Fibroblast of lung (primary cell): ENCODE results near the gene ATP5PF. TPM values are rescaled to one million over a fixed set of nuclear protein-coding genes. Genes with fewer than 3 reads are reported as not detected.
A peak's percentile ranks its signal among the peaks of the same experiment; 100 is the strongest.

Source experiments
- DNase-seq, 2 donors: peaks; one replicate each; pipeline versions ENCODE4 v3.0.0 to v3.0.0-alpha.2; 2010; ENCODE audit warnings: low read depth in 2 of 2
- H2AFZ ChIP-seq: 2 replicates; pipeline ENCODE4 v1.5.1; 2012; ENCODE audit warnings: low read length, control low read depth, inconsistent platforms
- H3K27ac ChIP-seq: 2 replicates; pipeline ENCODE4 v1.5.1; 2011; ENCODE audit warnings: low read length, control low read depth; ENCODE audit not compliant: insufficient read depth
- H3K27me3 ChIP-seq: 2 replicates; pipeline ENCODE4 v1.5.1; 2011; ENCODE audit warnings: mild to moderate bottlenecking, low read length; ENCODE audit not compliant: control insufficient read depth, insufficient read depth
- H3K36me3 ChIP-seq: 2 replicates; pipeline ENCODE4 v1.5.1; 2011; ENCODE audit warnings: low read length; ENCODE audit not compliant: control insufficient read depth, insufficient read depth
- H3K4me1 ChIP-seq: 2 replicates; pipeline ENCODE4 v1.5.1; 2011; ENCODE audit warnings: low read length; ENCODE audit not compliant: control insufficient read depth, insufficient read depth; ENCODE audit errors: extremely low read depth
- H3K4me2 ChIP-seq: 2 replicates; pipeline ENCODE4 v1.5.1; 2011; ENCODE audit warnings: low read length, control low read depth; ENCODE audit not compliant: insufficient read depth; ENCODE audit errors: extremely low read depth
- H3K4me3 ChIP-seq, 4 experiments: fragments of 200-600 bp in 1 of 4; sonication (generic) in 1 of 4; replicated peaks in 1 of 4; 2 replicates each; pipeline ENCODE4 v1.5.1; 2011 to 2016; ENCODE audit warnings: low read length in 4 of 4, low read depth in 3 of 4, mild to moderate bottlenecking in 3 of 4, control low read depth in 2 of 4, inconsistent platforms in 1 of 4, mixed read lengths in 1 of 4; ENCODE audit not compliant: insufficient read depth in 1 of 4; ENCODE audit errors: control extremely low read depth in 1 of 4
- H3K79me2 ChIP-seq: 2 replicates; pipeline ENCODE4 v1.5.1; 2012; ENCODE audit warnings: mild to moderate bottlenecking, low read length, inconsistent platforms; ENCODE audit not compliant: control insufficient read depth, insufficient read depth
- H3K9ac ChIP-seq: 2 replicates; pipeline ENCODE4 v1.5.1; 2011; ENCODE audit warnings: mild to moderate bottlenecking, low read length, control low read depth; ENCODE audit not compliant: insufficient read depth
- H3K9me3 ChIP-seq: 2 replicates; pipeline ENCODE4 v1.5.1; 2012; ENCODE audit warnings: low read depth, low read length; ENCODE audit not compliant: control insufficient read depth, insufficient read depth
- H4K20me1 ChIP-seq: 2 replicates; pipeline ENCODE4 v1.5.1; 2011; ENCODE audit warnings: low read length; ENCODE audit not compliant: control insufficient read depth, insufficient read depth; ENCODE audit errors: extremely low read depth
- CTCF ChIP-seq, 2 donors: IDR thresholded peaks in 1 of 2; conservative IDR thresholded peaks in 1 of 2; 1 replicate in 1 of 2; 2 replicates in 1 of 2; pipeline ENCODE4 v1.5.1; 2011 to 2012; ENCODE audit warnings: low read length in 2 of 2, control low read depth in 1 of 2, inconsistent platforms in 1 of 2, low read depth in 1 of 2, mild to moderate bottlenecking in 1 of 2
- EZH2 ChIP-seq: IDR thresholded peaks from 2 replicates; pipeline ENCODE4 v1.5.1; 2012; ENCODE audit warnings: low read length, control low read depth, mild to moderate bottlenecking; ENCODE audit errors: missing control alignments
- polyA plus RNA-seq, 2 donors: library from polyadenylated mRNA; depleted of rRNA in 1 of 2; stranded (reverse) in 1 of 2; unstranded in 1 of 2; fragments of >200 nt; gene quantifications; 2 replicates each; pipeline ENCODE4 v1.2.1, GENCODE V29; 2011 to 2012; ENCODE audit warnings: missing spikeins in 1 of 2
- total RNA-seq: library from RNA; depleted of rRNA; stranded (reverse); fragments of >200 nt; gene quantifications from 2 replicates; pipeline ENCODE4 v1.2.1, GENCODE V29; 2014

The ATP5PF gene
- total and polyA plus RNA-seq, 2 donors (not counting 1 experiment from before 2014, with no cell fraction given) = 46.6 to 260 TPM

- no peak overlapping the region for H3K27ac ChIP-seq
- H4K20me1 ChIP-seq = no peaks in the 10 kb centered on the region
- H3K4me1 ChIP-seq = no peaks in the 10 kb centered on the region
- no peaks in the 10 kb centered on the region for H3K9me3 ChIP-seq
- H3K36me3 ChIP-seq = no peaks in the 10 kb centered on the region
- no peak overlapping the region for H3K9ac ChIP-seq
- TF ChIP-seq EZH2 (no peak), CTCF (conservative IDR thresholded peaks at IDR 0.05 in 1 of 2, IDR thresholded peaks at IDR 0.05 in 1 of 2; ENCODE audit: low read depth in 1 of 2, low read length in 2 of 2) (no peak)
- H3K4me3 ChIP-seq = no peak overlapping the region
- no peak for DNase-seq
- H3K27me3 ChIP-seq = no peaks in the 10 kb centered on the region
- H2AFZ ChIP-seq = no peak overlapping the region
- no peak overlapping the region for H3K4me2 ChIP-seq
- H3K79me2 ChIP-seq = no peaks in the 10 kb centered on the region
Measured at GRCh38 chr21:25710550-25710949, 24.2 kb downstream of the ATP5PF start.

GRCh38 chr21:25709684-25710265, 24.9 kb downstream of the ATP5PF start:
- no peak for DNase-seq
- Histone ChIP-seq H3K9me3 (no peaks in the 10 kb centered on the region), H3K36me3 (no peaks in the 10 kb centered on the region), H4K20me1 (no peaks in the 10 kb centered on the region), H3K27ac (no peak overlapping the region), H3K4me3 (no peak overlapping the region), H3K4me2 (no peak overlapping the region), H3K27me3 (no peaks in the 10 kb centered on the region), H3K9ac (no peak overlapping the region), H3K79me2 (no peaks in the 10 kb centered on the region), H2AFZ (no peak overlapping the region), H3K4me1 (no peaks in the 10 kb centered on the region)
- TF ChIP-seq CTCF (conservative IDR thresholded peaks at IDR 0.05 in 1 of 2, IDR thresholded peaks at IDR 0.05 in 1 of 2; ENCODE audit: low read depth in 1 of 2, low read length in 2 of 2) (no peak), EZH2 (no peak)

GRCh38 chr21:25708467-25709065, 26.1 kb downstream of the ATP5PF start:
- H2AFZ ChIP-seq = no peak overlapping the region
- no peaks in the 10 kb centered on the region for H3K79me2 ChIP-seq
- DNase-seq = peak; percentile 31 to 69
- no peaks in the 10 kb centered on the region for H3K9me3 ChIP-seq
- H3K4me2 ChIP-seq = no peak overlapping the region
- no peaks in the 10 kb centered on the region for H3K36me3 ChIP-seq
- H3K4me1 ChIP-seq = no peaks in the 10 kb centered on the region
- no peak overlapping the region for H3K4me3 ChIP-seq
- TF ChIP-seq CTCF (conservative IDR thresholded peaks at IDR 0.05 in 1 of 2, IDR thresholded peaks at IDR 0.05 in 1 of 2; ENCODE audit: low read depth in 1 of 2, low read length in 2 of 2) = peak; percentile 70 to 73
- no peak for TF ChIP-seq EZH2
- no peaks in the 10 kb centered on the region for H4K20me1 ChIP-seq
- no peaks in the 10 kb centered on the region for H3K27me3 ChIP-seq
- H3K9ac ChIP-seq = no peak overlapping the region
- H3K27ac ChIP-seq = no peak overlapping the region
